HG02840 (cell line): ENCODE results near the gene FOXJ1.

Experiments used
- ATAC-seq: cut with Tn5 transposase; IDR thresholded peaks from one replicate; pipeline ENCODE4 v1.9.1; 2021; ENCODE audit warnings: mild to moderate bottlenecking, moderate library complexity, moderate number of reproducible peaks; ENCODE audit not compliant: unreplicated experiment, low FRiP score

Gene FOXJ1

GRCh38 chr17:76125391-76125675 lies 15.7 kb downstream of the FOXJ1 start:
- no peak for ATAC-seq

GRCh38 chr17:76124582-76125390 lies 16.3 kb downstream of the FOXJ1 start:
- no peak for ATAC-seq

DNA sequence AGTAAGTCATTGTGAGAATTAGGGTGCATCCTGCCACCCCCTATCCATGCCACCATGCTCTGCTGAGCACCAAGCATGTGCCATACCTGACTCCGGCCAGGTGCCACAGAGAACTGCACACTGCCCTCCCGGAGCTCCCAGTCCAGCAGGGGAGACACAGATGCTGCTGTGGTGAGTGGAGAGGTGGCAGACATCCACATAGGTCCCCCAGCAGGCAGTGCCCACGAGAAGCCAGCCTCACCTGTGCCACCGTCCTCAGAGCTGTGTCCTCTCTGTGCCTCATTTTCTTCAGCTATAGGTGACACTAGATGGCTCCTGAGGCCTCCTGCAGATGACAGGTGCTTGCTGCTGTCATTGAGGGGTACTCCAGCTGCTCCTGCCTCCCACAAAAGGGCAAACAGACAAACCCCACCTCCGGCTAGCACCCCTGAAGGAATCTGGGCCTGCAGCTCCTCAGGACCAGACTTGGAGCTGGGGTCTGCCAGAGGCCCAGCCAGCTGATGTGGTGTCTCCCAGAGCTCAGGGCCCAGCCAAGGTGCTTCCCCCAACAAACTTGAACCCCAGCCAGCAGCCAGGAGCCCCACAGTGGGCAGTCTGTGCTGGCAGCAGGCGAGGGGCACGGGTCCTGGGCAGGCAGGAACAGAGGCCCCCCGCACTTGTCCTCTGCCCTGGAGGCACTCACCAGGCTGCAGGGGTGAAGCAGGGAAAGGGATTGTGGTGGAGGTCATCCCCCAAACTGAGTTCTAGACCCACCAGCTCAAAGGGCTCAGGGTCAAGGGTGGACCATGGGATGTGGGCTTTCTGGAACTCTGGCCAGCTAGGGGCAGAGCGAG lies 17.1 kb downstream of the FOXJ1 start:
- no peak for ATAC-seq

GRCh38 chr17:76123191-76123499 lies 17.9 kb downstream of the FOXJ1 start:
- no peak for ATAC-seq

DNA sequence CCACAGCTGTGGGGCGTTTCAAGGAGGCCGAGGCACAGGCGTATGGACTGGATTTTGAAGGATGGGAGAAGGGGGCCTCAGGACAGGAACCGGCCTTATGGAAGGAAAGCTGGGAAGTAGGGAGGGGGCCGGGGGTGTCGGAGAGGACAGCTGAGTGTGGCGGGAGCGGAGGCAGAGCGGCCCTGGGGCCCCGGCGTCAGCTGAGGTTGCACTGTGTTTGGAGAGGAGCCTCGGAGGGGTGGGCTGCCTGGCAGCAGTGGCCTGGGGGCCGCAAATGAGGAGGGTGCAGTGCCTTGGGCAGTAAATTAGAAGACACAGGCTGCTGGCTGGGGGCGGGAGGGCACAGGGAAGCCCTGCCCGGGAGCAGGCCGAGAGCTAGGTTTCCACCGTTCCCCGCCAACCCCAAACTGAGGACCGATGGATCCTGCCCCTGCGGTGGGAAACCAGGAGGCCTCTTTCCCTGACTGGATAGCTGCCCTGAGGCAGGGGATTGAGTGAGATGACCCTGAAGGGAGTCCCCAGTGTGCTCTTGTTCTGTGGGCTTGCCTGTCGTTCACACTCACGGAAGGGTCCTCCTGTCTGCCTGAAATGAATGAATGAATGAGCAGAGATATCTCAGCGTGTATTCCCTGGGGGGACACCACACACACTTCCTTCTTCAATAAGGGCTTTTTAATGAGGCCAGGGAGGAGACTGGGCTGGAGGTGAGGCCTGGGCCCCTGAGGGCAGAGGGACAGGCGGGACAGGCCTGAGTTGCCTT lies 18.4 kb downstream of the FOXJ1 start:
- no peak for ATAC-seq

GRCh38 chr17:76121932-76122430 lies 19.1 kb downstream of the FOXJ1 start:
- no peak for ATAC-seq

GRCh38 chr17:76120658-76121008 lies 20.4 kb downstream of the FOXJ1 start:
- ATAC-seq = no peak

DNA sequence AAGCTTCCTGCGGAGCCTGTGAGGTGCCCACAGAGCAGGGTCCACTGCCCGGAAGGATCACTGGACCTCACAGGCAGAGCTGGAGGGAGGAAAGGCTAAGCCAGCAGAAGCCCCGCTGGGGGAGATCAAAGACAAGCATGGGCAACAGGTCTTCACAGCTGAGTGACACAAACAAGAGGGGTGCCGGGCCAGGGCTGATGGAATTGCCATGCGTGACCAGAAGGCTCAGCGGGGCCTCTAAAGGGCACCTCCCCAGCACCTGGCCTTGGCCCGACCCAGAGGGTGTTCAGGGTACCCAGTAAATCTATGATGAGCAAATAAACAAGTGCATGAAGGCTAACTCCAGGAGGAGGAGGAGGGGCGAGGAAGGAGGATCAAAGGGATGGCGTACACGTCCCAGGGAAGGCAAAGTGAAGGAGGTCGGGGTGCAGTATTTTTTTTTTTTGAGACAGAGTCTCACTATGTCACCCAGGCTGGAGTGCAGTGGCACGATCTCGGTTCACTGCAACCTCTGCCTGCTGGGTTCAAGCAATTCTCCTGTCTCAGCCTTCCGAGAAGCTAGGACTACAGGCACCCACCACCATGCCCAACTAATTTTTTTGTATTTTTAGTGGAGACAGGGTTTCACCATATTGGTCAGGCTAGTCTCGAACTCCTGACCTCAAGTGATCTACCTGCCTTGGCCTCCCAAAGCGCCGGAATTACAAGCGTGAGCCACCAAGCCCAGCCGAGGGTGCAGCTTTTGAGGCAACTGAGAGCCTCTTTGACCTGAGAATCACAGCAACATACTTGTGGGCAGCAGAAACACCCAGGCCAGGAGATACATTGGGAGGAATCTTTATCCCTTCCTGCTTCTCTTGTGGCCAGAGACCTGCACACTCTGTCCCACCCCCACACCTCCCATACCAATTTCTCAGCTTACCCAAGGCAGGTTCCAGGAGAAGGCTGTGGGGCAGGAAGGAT lies 21.4 kb downstream of the FOXJ1 start:
- ATAC-seq = no peak

GRCh38 chr17:76115138-76115754 lies 25.8 kb downstream of the FOXJ1 start:
- ATAC-seq = no peak

DNA sequence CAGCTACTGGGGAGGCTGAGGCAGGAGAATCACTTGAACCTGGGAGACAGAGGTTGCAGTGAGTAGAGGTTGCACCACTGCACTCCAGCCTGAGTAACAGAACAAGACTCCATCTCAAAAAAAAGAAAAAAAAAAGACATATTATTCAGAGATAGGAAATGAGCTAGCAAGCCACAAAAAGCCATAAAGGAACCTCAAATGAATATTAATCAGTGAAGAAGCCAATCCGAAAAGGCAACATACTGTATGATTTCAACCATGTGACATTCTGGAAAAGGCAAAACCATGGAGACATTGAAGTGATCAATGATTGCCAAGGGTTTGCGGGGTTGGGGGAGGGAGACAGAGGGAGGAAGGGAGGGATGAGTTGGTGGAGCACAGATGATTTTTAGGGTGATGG lies 29.1 kb downstream of the FOXJ1 start:
- no peak for ATAC-seq

DNA sequence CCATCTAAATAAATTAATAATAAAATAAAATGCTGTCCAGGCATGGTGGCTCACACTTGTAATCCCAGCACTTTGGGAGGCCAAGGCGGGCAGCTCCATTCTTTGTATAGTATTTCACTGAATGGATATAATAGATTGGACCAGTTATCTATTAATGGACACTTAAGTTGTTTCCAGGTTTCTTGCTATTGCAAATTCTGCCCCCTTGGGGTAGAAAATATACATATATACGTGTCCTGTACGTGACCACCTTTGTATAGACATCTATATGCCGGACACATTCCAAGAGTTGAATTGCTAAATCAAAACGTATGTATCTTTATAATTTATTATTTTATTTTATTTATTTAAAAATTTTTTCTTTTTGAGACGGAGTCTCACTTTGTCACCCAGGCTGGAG lies 33.5 kb downstream of the FOXJ1 start:
- no peak for ATAC-seq

GRCh38 chr17:76106703-76107102 lies 34.3 kb downstream of the FOXJ1 start:
- ATAC-seq = no peak

- ATAC-seq = no peak
Measured at GRCh38 chr17:76104896-76105231, 36.2 kb downstream of the FOXJ1 start.

DNA sequence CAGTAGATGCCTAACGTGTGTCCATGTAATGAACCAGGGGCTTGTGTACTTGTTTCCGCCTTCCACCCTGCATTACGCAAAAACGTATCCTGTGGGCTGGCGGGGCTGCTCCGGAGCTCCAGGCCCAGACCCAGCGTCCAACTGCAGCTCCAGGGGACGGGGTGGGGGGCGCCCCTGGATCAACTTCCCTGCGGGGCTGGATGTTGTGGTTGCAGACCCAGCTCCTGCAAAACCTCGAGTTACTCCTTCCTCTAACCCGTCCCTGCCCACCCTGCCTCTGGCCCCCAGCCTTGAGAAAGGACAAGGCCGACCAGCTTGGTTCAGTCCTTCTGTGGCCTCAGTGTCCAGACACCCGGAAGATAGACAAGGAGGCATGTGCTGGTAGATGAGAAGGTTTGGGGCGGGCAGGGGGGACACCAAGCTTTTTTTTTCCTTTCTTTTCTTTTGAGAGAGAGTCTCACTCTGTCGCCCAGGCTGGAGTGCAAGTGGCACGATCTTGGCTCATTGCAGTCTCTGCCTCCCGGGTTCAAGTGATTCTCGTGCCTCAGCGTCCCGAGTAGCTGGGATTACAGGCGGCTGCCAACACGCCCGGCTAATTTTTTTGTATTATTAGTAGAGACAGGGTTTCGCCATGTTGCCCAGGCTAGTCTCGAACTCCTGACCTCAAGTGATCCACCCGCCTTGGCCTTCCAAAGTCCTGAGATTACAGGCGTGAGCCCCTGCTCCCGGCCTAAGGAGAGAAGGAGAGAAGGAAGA lies 36.7 kb downstream of the FOXJ1 start:
- ATAC-seq = no peak

DNA sequence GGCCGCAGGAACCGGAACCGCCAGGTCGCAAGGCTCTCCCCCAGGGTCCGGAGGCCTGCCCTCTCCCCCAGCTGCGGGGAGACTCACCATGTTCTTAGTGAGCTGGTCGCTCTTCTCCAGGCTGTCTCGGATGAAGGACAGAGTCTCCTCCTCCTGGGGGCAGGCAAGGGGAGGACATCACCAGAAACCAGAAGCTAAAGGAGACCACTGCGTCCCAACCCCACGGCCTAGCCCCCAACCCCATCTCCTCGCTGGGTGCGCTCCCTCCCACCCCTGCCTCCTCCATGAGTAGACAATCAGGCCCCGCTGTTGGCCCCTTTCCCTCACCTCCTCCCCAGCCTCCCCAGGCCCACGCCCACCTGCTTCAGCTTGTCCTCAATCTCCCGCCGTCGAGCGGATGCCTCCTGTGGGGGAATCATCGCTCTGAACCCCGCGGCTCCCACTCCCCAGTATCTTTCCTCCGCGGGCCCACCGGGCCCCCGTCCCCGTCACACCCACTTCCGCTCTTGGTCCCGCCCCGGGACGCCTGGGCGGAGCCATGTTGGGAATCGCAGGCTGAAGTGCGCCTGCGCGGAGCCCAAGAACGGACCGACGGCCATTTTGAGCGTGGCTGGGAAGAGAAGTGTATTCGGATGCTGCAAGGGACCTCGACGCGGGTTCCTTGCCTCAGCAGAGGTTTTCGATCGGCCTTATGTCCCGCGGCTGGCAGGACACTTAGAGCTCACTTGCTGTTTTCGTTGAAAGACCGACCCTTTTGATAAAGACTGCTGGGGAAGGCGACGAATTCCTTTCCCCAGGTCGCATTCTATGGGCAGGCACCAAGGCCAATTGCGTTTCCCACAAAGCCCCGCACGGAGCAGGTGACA lies 37.5 kb downstream of the FOXJ1 start, which contains the start of gene EXOC7:
EXOC7 (minus strand) TSS at position 514 of the 866 bp plus-strand sequence; CDS start at position 419, 95 bp downstream.
- peak; percentile 86 for ATAC-seq

DNA sequence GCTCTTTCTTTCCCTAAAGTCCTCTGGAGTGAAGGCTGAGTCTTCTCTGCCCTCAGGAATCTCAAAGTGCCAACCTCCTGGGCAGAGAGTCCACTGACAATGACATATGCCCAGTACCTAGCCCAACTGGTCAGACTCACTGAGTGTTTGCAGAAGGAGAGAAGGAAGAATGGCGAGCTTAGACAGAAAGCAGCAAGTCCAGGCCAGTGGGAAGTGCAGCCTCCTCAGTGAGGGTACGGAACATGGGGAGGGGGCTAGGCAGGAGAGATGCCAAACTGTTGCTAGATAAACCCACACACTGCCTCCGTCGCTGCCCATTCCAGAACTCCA lies 38.1 kb downstream of the FOXJ1 start:
- no peak for ATAC-seq

DNA sequence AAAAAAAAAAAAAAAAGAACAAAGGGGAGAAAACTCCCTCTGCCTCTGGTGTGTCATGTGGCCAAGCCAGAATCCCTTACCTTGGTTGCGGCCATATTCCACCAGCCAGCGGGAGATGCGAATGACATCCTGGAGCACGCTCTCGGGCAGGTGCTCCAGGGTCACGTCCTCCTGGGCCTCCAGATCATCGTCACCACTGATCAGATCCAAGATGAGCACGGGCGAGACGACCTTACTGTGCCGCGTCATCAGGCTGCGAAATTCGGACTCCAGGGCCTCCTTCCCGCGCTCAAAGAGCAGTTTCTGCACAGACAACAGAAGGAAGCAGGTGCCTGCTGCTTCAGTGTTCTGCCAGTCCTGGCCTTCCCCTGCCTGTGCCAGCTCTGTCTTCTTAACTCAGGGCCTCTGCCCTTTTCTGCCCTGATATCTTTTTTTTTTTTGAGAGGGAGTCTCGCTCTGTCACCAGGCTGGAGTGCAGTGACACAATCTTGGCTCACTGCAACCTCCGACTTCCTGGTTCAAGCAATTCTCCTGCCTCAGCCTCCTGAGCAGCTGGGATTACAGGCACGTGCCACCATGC lies 43.2 kb downstream of the FOXJ1 start:
- no peak for ATAC-seq

DNA sequence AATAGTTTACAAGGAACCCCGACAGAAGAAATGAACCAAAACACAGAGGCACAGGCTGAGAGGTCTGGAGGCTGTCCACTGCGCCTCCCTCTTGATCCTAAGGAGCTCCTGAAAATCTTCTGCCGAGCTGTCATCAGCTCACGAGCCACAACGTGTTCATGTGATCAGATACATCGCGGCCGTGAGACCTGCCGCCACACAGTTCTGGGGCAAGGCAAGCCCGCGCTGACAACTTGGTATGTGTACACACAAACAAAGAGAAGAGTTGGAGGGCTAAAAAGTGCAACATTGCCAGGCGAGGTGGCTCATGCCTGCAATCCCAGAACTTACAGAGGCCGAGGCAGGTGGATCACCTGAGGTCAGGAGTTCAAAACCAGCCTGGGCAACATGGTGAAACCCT lies 45.1 kb downstream of the FOXJ1 start:
- ATAC-seq = no peak
